ENCODE results near the gene SPTB.

The SPTB gene

GRCh38 chr14:64779472-64779871 is 100.2 kb downstream of the SPTB start:
- in situ Hi-C loops (cut with MboI; ENCODE audit: low pct_unique_long_range_greater_than_20kb, low sequenced_read_pairs, unreplicated experiment), result no loop called here
- no peak for DNase-seq (ENCODE audit: low spot score)
- no peak for TF ChIP-seq CTCF (IDR thresholded peaks at IDR 0.05; ENCODE audit: extremely low read depth, insufficient read depth, missing control alignments)

- in situ Hi-C loops (cut with MboI; ENCODE audit: low pct_unique_long_range_greater_than_20kb, low sequenced_read_pairs, unreplicated experiment), result no loop called here
- no peak for DNase-seq (ENCODE audit: low spot score)
- no peak for TF ChIP-seq CTCF (IDR thresholded peaks at IDR 0.05; ENCODE audit: extremely low read depth, insufficient read depth, missing control alignments)
These were observed 101.5 kb downstream of the SPTB start for GRCh38 chr14:64778104-64778754.

GRCh38 chr14:64777461-64777860 is 102.2 kb downstream of the SPTB start:
- DNase-seq (ENCODE audit: low spot score), result no peak
- TF ChIP-seq CTCF (IDR thresholded peaks at IDR 0.05; ENCODE audit: extremely low read depth, insufficient read depth, missing control alignments), result no peak
- in situ Hi-C loops (cut with MboI; ENCODE audit: low pct_unique_long_range_greater_than_20kb, low sequenced_read_pairs, unreplicated experiment), result no loop called here

GRCh38 chr14:64775081-64775777 is 104.5 kb downstream of the SPTB start:
- in situ Hi-C loops (cut with MboI; ENCODE audit: low pct_unique_long_range_greater_than_20kb, low sequenced_read_pairs, unreplicated experiment), result no loop called here
- TF ChIP-seq CTCF (IDR thresholded peaks at IDR 0.05; ENCODE audit: extremely low read depth, insufficient read depth, missing control alignments), result no peak
- DNase-seq (ENCODE audit: low spot score), result no peak

GRCh38 chr14:64774272-64774671 is 105.4 kb downstream of the SPTB start:
- no peak for TF ChIP-seq CTCF (IDR thresholded peaks at IDR 0.05; ENCODE audit: extremely low read depth, insufficient read depth, missing control alignments)
- in situ Hi-C loops (cut with MboI; ENCODE audit: low pct_unique_long_range_greater_than_20kb, low sequenced_read_pairs, unreplicated experiment), result no loop called here

GRCh38 chr14:64773577-64773976 is 106.1 kb downstream of the SPTB start:
- in situ Hi-C loops (cut with MboI; ENCODE audit: low pct_unique_long_range_greater_than_20kb, low sequenced_read_pairs, unreplicated experiment), result no loop called here
- no peak for TF ChIP-seq CTCF (IDR thresholded peaks at IDR 0.05; ENCODE audit: extremely low read depth, insufficient read depth, missing control alignments)
- no peak for DNase-seq (ENCODE audit: low spot score)

More at GRCh38 chr14:64774272-64774671, 105.4 kb downstream of the SPTB start:
- DNase-seq (ENCODE audit: low spot score), result no peak
